Hepatocyte (in vitro differentiated cells): ENCODE results near the gene DEK. TPM values are rescaled to one million over a fixed set of nuclear protein-coding genes. Genes with fewer than 3 reads are reported as not detected.

Source experiments
- polyA plus RNA-seq: library from polyadenylated mRNA; unstranded; fragments of >200 nt; fragmentation: Nextera tagmentation; extraction: Ambion mirVana; gene quantifications from 2 replicates; pipeline ENCODE4 v1.2.1, GENCODE V29; 2016
- small RNA-seq: library from RNA; depleted of rRNA; stranded (forward); fragments of <200 nt; gene quantifications from one replicate; pipeline ENCODE3, GENCODE V24; 2014
- total RNA-seq: library from RNA; depleted of rRNA; stranded (reverse); fragments of >200 nt; gene quantifications from 2 replicates; pipeline ENCODE4 v1.2.3, GENCODE V29; 2014

DEK gene
- total and polyA plus RNA-seq, 2 experiments from 2014 or later, result 39.9 to 81.3 TPM

Small RNA genes within 50 kb of the gene (small RNA-seq; reads per million reads assigned to genes)
- gene AL138825.1, result not detected
- gene RF00019, result not detected
- not detected for gene RNU6-263P

Other genes with a start within 250 kb of the DEK start
- 0.84 and 1.5 TPM in 2 replicates for gene NHLRC1, start 141.9 kb downstream of the DEK start, total RNA-seq
- gene NHLRC1, start 141.9 kb downstream of the DEK start, polyA plus RNA-seq, result 0.99 and 1.6 TPM in 2 replicates
- 12.9 and 15.5 TPM in 2 replicates for gene TPMT, start 109.5 kb downstream of the DEK start, total RNA-seq
- gene TPMT, start 109.5 kb downstream of the DEK start, polyA plus RNA-seq, result 10.0 and 10.5 TPM in 2 replicates
- gene KDM1B, start 109.1 kb downstream of the DEK start, total RNA-seq, result 7.8 and 9.1 TPM in 2 replicates
- gene KDM1B, start 109.1 kb downstream of the DEK start, polyA plus RNA-seq, result 4.8 and 5.9 TPM in 2 replicates
- 1.8 and 2.2 TPM in 2 replicates for gene RNF144B, start 122.8 kb upstream of the DEK start, total RNA-seq
- gene RNF144B, start 122.8 kb upstream of the DEK start, polyA plus RNA-seq, result 0.37 and 0.72 TPM in 2 replicates